ENCODE results near the gene ATP12A.

The ATP12A gene

GRCh38 chr13:24659239-24659638 is 21.0 kb upstream of the ATP12A start:
- no peaks in the 10 kb centered on the region for H4K20me1 ChIP-seq (ENCODE audit: insufficient read depth, low read length)
- no peaks in the 10 kb centered on the region for H3F3A ChIP-seq (ENCODE audit: insufficient read depth, low read length)
- no peak overlapping the region for H3K4me2 ChIP-seq (ENCODE audit: low read depth, low read length)
- TF ChIP-seq EZH2 (optimal IDR thresholded peaks at IDR 0.05; ENCODE audit: low read depth, low read length) (no peak), CTCF (IDR thresholded peaks at IDR 0.05; ENCODE audit: low read length) (no peak)
- H3K27me3 ChIP-seq (replicated peaks; ENCODE audit: insufficient read depth, low read length) = no peaks in the 10 kb centered on the region
- no peaks in the 10 kb centered on the region for H3K9me3 ChIP-seq (replicated peaks; ENCODE audit: insufficient read depth, low read length)
- no peaks in the 10 kb centered on the region for H3K36me3 ChIP-seq (replicated peaks; ENCODE audit: insufficient read depth, low read length)
- H3K79me2 ChIP-seq (ENCODE audit: low read length) = no peaks in the 10 kb centered on the region
- no peak overlapping the region for H2AFZ ChIP-seq (ENCODE audit: low read length)
- H3K9ac ChIP-seq (ENCODE audit: low read length) = no peak overlapping the region
- no peak overlapping the region for H3K4me3 ChIP-seq (ENCODE audit: low read length)
- H3K4me1 ChIP-seq (ENCODE audit: low read length) = no peaks in the 10 kb centered on the region
- no peak overlapping the region for H3K27ac ChIP-seq (ENCODE audit: low read length)
- no peak for DNase-seq
- H3K9me2 ChIP-seq (replicated peaks; ENCODE audit: insufficient read depth, low read length) = no peaks in the 10 kb centered on the region

- no peak overlapping the region for H3K4me3 ChIP-seq (ENCODE audit: low read length)
- H3F3A ChIP-seq (ENCODE audit: insufficient read depth, low read length) = no peaks in the 10 kb centered on the region
- H3K27ac ChIP-seq (ENCODE audit: low read length) = no peak overlapping the region
- H2AFZ ChIP-seq (ENCODE audit: low read length) = no peak overlapping the region
- TF ChIP-seq EZH2 (optimal IDR thresholded peaks at IDR 0.05; ENCODE audit: low read depth, low read length) (no peak), CTCF (IDR thresholded peaks at IDR 0.05; ENCODE audit: low read length) (no peak), EZH2phosphoT487 (IDR thresholded peaks at IDR 0.05; ENCODE audit: low read length) (no peak)
- no peaks in the 10 kb centered on the region for H3K27me3 ChIP-seq (replicated peaks; ENCODE audit: insufficient read depth, low read length)
- H4K20me1 ChIP-seq (ENCODE audit: insufficient read depth, low read length) = no peaks in the 10 kb centered on the region
- H3K36me3 ChIP-seq (replicated peaks; ENCODE audit: insufficient read depth, low read length) = no peaks in the 10 kb centered on the region
- H3K9me3 ChIP-seq (replicated peaks; ENCODE audit: insufficient read depth, low read length) = no peaks in the 10 kb centered on the region
- no peak overlapping the region for H3K9ac ChIP-seq (ENCODE audit: low read length)
- H3K9me2 ChIP-seq (replicated peaks; ENCODE audit: insufficient read depth, low read length) = no peaks in the 10 kb centered on the region
- no peak for DNase-seq
- H3K4me2 ChIP-seq (ENCODE audit: low read depth, low read length) = no peak overlapping the region
- no peaks in the 10 kb centered on the region for H3K79me2 ChIP-seq (ENCODE audit: low read length)
- H3K4me1 ChIP-seq (ENCODE audit: low read length) = no peaks in the 10 kb centered on the region
These were observed 20.0 kb upstream of the ATP12A start for GRCh38 chr13:24660023-24660741.

GRCh38 chr13:24661713-24662112 is 18.5 kb upstream of the ATP12A start:
- Histone ChIP-seq H3K27me3 (replicated peaks; ENCODE audit: insufficient read depth, low read length) (no peaks in the 10 kb centered on the region), H3K9ac (ENCODE audit: low read length) (no peak overlapping the region), H3K36me3 (replicated peaks; ENCODE audit: insufficient read depth, low read length) (no peaks in the 10 kb centered on the region), H2AFZ (ENCODE audit: low read length) (no peak overlapping the region), H3K4me3 (ENCODE audit: low read length) (no peak overlapping the region), H3K4me1 (ENCODE audit: low read length) (no peaks in the 10 kb centered on the region), H3F3A (ENCODE audit: insufficient read depth, low read length) (no peaks in the 10 kb centered on the region), H3K9me2 (replicated peaks; ENCODE audit: insufficient read depth, low read length) (no peaks in the 10 kb centered on the region), H3K4me2 (ENCODE audit: low read depth, low read length) (no peak overlapping the region), H4K20me1 (ENCODE audit: insufficient read depth, low read length) (no peaks in the 10 kb centered on the region), H3K27ac (ENCODE audit: low read length) (no peak overlapping the region), H3K79me2 (ENCODE audit: low read length) (no peaks in the 10 kb centered on the region), H3K9me3 (replicated peaks; ENCODE audit: insufficient read depth, low read length) (no peaks in the 10 kb centered on the region)
- no peak for DNase-seq
- TF ChIP-seq EZH2 (optimal IDR thresholded peaks at IDR 0.05; ENCODE audit: low read depth, low read length) (no peak), EZH2phosphoT487 (IDR thresholded peaks at IDR 0.05; ENCODE audit: low read length) (no peak), CTCF (IDR thresholded peaks at IDR 0.05; ENCODE audit: low read length) (no peak)
